Panc1 (cell line): ENCODE results near the gene CCR9. TPM values are rescaled to one million over a fixed set of nuclear protein-coding genes. Genes with fewer than 3 reads are reported as not detected.

Experiments used
- ATAC-seq: fragments of 200-7000 bp; cut with Tn5 transposase; 2 replicates; pipeline ENCODE4 v1.9.1; 2020; ENCODE audit warnings: mild to moderate bottlenecking, moderate library complexity
- BruUV-seq: library from RNA; stranded (reverse); fragments of 400-500 nt; replicated peaks from 2 replicates; lab custom pipeline; 2021; lab: Mats Ljungman, UMichigan
- CTCF ChIA-PET: fragments of 300-600 bp; sonication (Branson Sonifier 250); formaldehyde crosslinking; loops from one replicate; lab custom pipeline; 2022; ENCODE audit warnings: antibody characterized with exemption; lab: Charles Lee
- POLR2A ChIA-PET: fragments of 300-600 bp; sonication (Branson Sonifier 250); formaldehyde crosslinking; loops from one replicate; lab custom pipeline; 2022; ENCODE audit warnings: antibody characterized with exemption; lab: Charles Lee
- DNase-seq: peaks from one replicate; pipeline ENCODE4 v3.0.0-alpha.2; 2010; ENCODE audit warnings: low read depth, low spot score
- H3K27ac ChIP-seq: 2 replicates; pipeline ENCODE4 v1.5.1; 2011; ENCODE audit warnings: mild to moderate bottlenecking, low read length, inconsistent platforms
- H3K27me3 ChIP-seq: fragments of 200-500 bp; sonication (Bioruptor generic); 2 replicates; pipeline ENCODE4 v1.6.0; 2014; ENCODE audit warnings: low read length, inconsistent platforms; ENCODE audit not compliant: control insufficient read depth, insufficient read depth
- H3K36me3 ChIP-seq: fragments of 200-500 bp; sonication (Bioruptor generic); 2 replicates; pipeline ENCODE4 v1.5.1; 2014; ENCODE audit warnings: inconsistent platforms, mild to moderate bottlenecking, low read length, moderate library complexity; ENCODE audit not compliant: control insufficient read depth, insufficient read depth
- H3K4me1 ChIP-seq: 2 replicates; pipeline ENCODE4 v1.5.1; 2011; ENCODE audit warnings: inconsistent platforms, mild to moderate bottlenecking, low read length, moderate library complexity; ENCODE audit not compliant: control insufficient read depth, insufficient read depth
- H3K4me3 ChIP-seq, 2 experiments: 2 replicates each; pipeline ENCODE4 v1.5.1; 2011 to 2012; ENCODE audit warnings: low read depth in 2 of 2, low read length in 2 of 2, mild to moderate bottlenecking in 2 of 2, inconsistent platforms in 1 of 2, moderate library complexity in 1 of 2
- H3K9me3 ChIP-seq: fragments of 200-500 bp; sonication (Bioruptor generic); 2 replicates; pipeline ENCODE4 v1.5.1; 2014; ENCODE audit warnings: low read depth, mild to moderate bottlenecking, inconsistent platforms, low read length, moderate library complexity; ENCODE audit not compliant: control insufficient read depth, insufficient read depth
- POLR2AphosphoS5 ChIP-seq: IDR thresholded peaks from 2 replicates; pipeline ENCODE4 v1.6.1; 2012; ENCODE audit warnings: mild to moderate bottlenecking, low read depth, low read length, moderate library complexity
- SIN3A ChIP-seq: IDR thresholded peaks from 2 replicates; pipeline ENCODE4 v1.6.1; 2012; ENCODE audit warnings: low read depth, mild to moderate bottlenecking, low read length, moderate library complexity, borderline replicate concordance; ENCODE audit not compliant: insufficient read depth
- TCF7L2 ChIP-seq: IDR thresholded peaks from 2 replicates; pipeline ENCODE4 v1.6.1; 2011; ENCODE audit warnings: mild to moderate bottlenecking, low read depth, low read length, inconsistent platforms
- in situ Hi-C: cut with HindIII; loops from 2 replicates; pipeline ENCODE4 v1.10.0; 2016; ENCODE audit warnings: low sequenced_read_pairs, low pct_unique_long_range_greater_than_20kb
- intact Hi-C: fragments of 100-400 bp; cut with micrococcal nuclease; formaldehyde crosslinking; loops from one replicate; pipeline ENCODE4 v1.10.0; 2022; ENCODE audit not compliant: unreplicated experiment
- total RNA-seq: library from RNA; stranded (reverse); gene quantifications from one replicate; pipeline ENCODE4 v1.2.1, GENCODE V29; 2021; ENCODE audit not compliant: unreplicated experiment
- TF ChIP-seq, protein P1 (sequence below): fragments of 450-650 bp; IDR thresholded peaks from 2 replicates; pipeline ENCODE4 v1.5.1; 2017; ENCODE audit warnings: mild to moderate bottlenecking
- TF ChIP-seq, protein P2 (sequence below), 2 experiments: IDR thresholded peaks; 2 replicates each; pipeline ENCODE4 v1.6.1; 2011 to 2012; ENCODE audit warnings: low read depth in 2 of 2, control low read depth in 1 of 2, low read length in 1 of 2, mild to moderate bottlenecking in 1 of 2, moderate library complexity in 1 of 2; ENCODE audit not compliant: insufficient read depth in 1 of 2

CCR9 gene
- total RNA-seq, 1 experiment from 2014 or later, result not detected

DNA sequence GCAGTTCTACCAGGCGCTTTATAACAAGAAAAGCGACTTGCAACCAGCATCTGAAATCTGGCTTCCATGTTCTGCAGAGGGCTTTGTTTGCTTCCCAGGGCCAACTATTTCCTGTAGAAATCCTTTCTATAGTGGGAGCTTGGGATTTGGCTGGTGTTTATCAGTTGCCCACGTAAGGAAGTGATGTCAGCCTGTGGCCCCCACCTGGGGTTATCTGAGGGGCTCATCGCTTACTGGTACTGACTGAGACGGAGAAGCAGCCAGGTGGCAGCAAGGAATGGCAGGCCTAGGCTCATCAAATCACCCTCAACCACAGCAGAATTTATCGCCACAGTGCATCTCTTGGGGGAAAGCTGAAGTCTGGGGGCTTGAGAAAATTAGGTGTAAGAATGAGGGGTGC, 14.6 kb upstream of the CCR9 start:
- no peak overlapping the region for H3K27ac ChIP-seq
- H3K27me3 ChIP-seq, result no peaks in the 10 kb centered on the region
- no peaks in the 10 kb centered on the region for H3K36me3 ChIP-seq
- ChIA-PET CTCF (no interaction called here), POLR2A (no interaction called here)
- intact Hi-C loops (no loop called here), in situ Hi-C loops (no loop called here)
- no TSS peak for BruUV-seq
- H3K4me1 ChIP-seq, result no peaks in the 10 kb centered on the region
- no peaks in the 10 kb centered on the region for H3K9me3 ChIP-seq
- H3K4me3 ChIP-seq, result no peak overlapping the region
- ATAC-seq (no peak), DNase-seq (no peak)
- TF ChIP-seq POLR2AphosphoS5, result no peak
- TF ChIP-seq SIN3A, result no peak
- TF ChIP-seq TCF7L2, result no peak
- TF ChIP-seq, protein P1, sequence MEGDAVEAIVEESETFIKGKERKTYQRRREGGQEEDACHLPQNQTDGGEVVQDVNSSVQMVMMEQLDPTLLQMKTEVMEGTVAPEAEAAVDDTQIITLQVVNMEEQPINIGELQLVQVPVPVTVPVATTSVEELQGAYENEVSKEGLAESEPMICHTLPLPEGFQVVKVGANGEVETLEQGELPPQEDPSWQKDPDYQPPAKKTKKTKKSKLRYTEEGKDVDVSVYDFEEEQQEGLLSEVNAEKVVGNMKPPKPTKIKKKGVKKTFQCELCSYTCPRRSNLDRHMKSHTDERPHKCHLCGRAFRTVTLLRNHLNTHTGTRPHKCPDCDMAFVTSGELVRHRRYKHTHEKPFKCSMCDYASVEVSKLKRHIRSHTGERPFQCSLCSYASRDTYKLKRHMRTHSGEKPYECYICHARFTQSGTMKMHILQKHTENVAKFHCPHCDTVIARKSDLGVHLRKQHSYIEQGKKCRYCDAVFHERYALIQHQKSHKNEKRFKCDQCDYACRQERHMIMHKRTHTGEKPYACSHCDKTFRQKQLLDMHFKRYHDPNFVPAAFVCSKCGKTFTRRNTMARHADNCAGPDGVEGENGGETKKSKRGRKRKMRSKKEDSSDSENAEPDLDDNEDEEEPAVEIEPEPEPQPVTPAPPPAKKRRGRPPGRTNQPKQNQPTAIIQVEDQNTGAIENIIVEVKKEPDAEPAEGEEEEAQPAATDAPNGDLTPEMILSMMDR, result no peak
- TF ChIP-seq, protein P2, sequence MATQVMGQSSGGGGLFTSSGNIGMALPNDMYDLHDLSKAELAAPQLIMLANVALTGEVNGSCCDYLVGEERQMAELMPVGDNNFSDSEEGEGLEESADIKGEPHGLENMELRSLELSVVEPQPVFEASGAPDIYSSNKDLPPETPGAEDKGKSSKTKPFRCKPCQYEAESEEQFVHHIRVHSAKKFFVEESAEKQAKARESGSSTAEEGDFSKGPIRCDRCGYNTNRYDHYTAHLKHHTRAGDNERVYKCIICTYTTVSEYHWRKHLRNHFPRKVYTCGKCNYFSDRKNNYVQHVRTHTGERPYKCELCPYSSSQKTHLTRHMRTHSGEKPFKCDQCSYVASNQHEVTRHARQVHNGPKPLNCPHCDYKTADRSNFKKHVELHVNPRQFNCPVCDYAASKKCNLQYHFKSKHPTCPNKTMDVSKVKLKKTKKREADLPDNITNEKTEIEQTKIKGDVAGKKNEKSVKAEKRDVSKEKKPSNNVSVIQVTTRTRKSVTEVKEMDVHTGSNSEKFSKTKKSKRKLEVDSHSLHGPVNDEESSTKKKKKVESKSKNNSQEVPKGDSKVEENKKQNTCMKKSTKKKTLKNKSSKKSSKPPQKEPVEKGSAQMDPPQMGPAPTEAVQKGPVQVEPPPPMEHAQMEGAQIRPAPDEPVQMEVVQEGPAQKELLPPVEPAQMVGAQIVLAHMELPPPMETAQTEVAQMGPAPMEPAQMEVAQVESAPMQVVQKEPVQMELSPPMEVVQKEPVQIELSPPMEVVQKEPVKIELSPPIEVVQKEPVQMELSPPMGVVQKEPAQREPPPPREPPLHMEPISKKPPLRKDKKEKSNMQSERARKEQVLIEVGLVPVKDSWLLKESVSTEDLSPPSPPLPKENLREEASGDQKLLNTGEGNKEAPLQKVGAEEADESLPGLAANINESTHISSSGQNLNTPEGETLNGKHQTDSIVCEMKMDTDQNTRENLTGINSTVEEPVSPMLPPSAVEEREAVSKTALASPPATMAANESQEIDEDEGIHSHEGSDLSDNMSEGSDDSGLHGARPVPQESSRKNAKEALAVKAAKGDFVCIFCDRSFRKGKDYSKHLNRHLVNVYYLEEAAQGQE (IDR thresholded peaks at IDR 0.05; ENCODE audit: insufficient read depth in 1 of 2, low read depth in 2 of 2, low read length in 1 of 2), result no peak

DNA sequence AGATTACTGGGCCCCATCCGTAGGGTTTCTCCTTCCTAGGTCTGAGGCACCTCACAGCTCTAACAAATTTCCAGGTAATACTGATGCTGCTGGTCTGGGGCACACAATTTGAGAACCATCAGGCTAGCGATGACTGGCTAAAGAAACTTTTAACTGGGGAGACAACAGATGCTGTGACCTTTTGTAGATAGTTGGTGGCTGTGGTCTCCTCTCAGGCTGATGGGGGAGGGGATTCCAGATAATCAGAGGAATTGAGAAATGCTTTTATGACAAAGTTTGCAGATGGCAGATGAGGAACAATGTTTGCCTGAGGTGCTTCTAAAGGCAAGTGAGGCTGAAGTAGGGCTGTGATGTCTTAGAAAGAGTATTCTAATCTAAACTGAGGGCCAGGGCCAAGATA, 13.8 kb upstream of the CCR9 start:
- Histone ChIP-seq H3K27me3 (no peaks in the 10 kb centered on the region), H3K9me3 (no peaks in the 10 kb centered on the region), H3K4me3 (no peak overlapping the region), H3K36me3 (no peaks in the 10 kb centered on the region), H3K27ac (no peak overlapping the region), H3K4me1 (no peaks in the 10 kb centered on the region)
- in situ Hi-C loops (no loop called here), intact Hi-C loops (no loop called here)
- TF ChIP-seq, protein P2 (IDR thresholded peaks at IDR 0.05; ENCODE audit: insufficient read depth in 1 of 2, low read depth in 2 of 2, low read length in 1 of 2), result no peak
- TF ChIP-seq SIN3A (no peak), TCF7L2 (no peak), POLR2AphosphoS5 (no peak)
- TF ChIP-seq, protein P1, result no peak
- POLR2A ChIA-PET, result no interaction called here
- CTCF ChIA-PET, result no interaction called here
- BruUV-seq, result no TSS peak
- DNase-seq, result no peak
- ATAC-seq, result no peak
